IMR-90 (cell line): Measurements from ENCODE around the gene OMD. TPM values are rescaled to one million over a fixed set of nuclear protein-coding genes. Genes with fewer than 3 reads are reported as not detected.

Experiments
- ATAC-seq: fragments of 200-7000 bp; cut with Tn5 transposase; 2 replicates; pipeline ENCODE4 v1.9.1; 2020; ENCODE audit warnings: low read depth, mild to moderate bottlenecking, moderate library complexity
- BruUV-seq: library from RNA; stranded (reverse); fragments of 400-500 nt; replicated peaks from 2 replicates; lab custom pipeline; 2021; lab: Mats Ljungman, UMichigan
- CTCF ChIA-PET: fragments of 300-600 bp; formaldehyde crosslinking; extraction: SDS; loops from one replicate; lab custom pipeline; 2021; ENCODE audit warnings: antibody characterized with exemption; lab: Yijun Ruan, JAX
- POLR2A ChIA-PET: fragments of 300-600 bp; sonication (Branson Sonifier 250); formaldehyde crosslinking; loops from one replicate; lab custom pipeline; 2022; ENCODE audit warnings: antibody characterized with exemption; ENCODE audit not compliant: unreplicated experiment; lab: Charles Lee
- DNase-seq: peaks from one replicate; pipeline ENCODE4 v3.0.0; 2013
- H2AFZ ChIP-seq: replicated peaks from 2 replicates; pipeline ENCODE3; 2013; ENCODE audit warnings: low read length, mild to moderate bottlenecking; ENCODE audit not compliant: poor library complexity
- H2AK5ac ChIP-seq: 2 replicates; pipeline ENCODE4 v1.6.1; 2013; ENCODE audit warnings: low read depth, low read length, inconsistent platforms
- H2AK9ac ChIP-seq: replicated peaks from 2 replicates; pipeline ENCODE3; 2013; ENCODE audit warnings: mild to moderate bottlenecking, low read depth, low read length, moderate library complexity; ENCODE audit not compliant: poor library complexity
- H2BK120ac ChIP-seq: 2 replicates; pipeline ENCODE4 v1.6.1; 2013; ENCODE audit warnings: low read depth, low read length, inconsistent platforms
- H2BK15ac ChIP-seq: 3 replicates; pipeline ENCODE4 v1.6.1; 2013; ENCODE audit warnings: low read depth, low read length, inconsistent platforms
- H2BK20ac ChIP-seq: 2 replicates; pipeline ENCODE4 v1.6.1; 2013; ENCODE audit warnings: low read depth, mild to moderate bottlenecking, inconsistent platforms, low read length, moderate library complexity
- H2BK5ac ChIP-seq: 2 replicates; pipeline ENCODE4 v1.6.1; 2013; ENCODE audit warnings: mild to moderate bottlenecking, low read depth, low read length, inconsistent platforms; ENCODE audit not compliant: poor library complexity, severe bottlenecking
- H3K14ac ChIP-seq: replicated peaks from 2 replicates; pipeline ENCODE4 v1.6.1; 2013; ENCODE audit warnings: low read depth, low read length, inconsistent platforms
- H3K18ac ChIP-seq: 2 replicates; pipeline ENCODE4 v1.6.1; 2013; ENCODE audit warnings: low read depth, low read length, control low read depth
- H3K23ac ChIP-seq: 2 replicates; pipeline ENCODE4 v1.6.1; 2013; ENCODE audit warnings: low read depth, low read length, inconsistent platforms
- H3K27ac ChIP-seq: 2 replicates; pipeline ENCODE4 v1.5.1; 2013; ENCODE audit warnings: mild to moderate bottlenecking, control low read depth, low read length; ENCODE audit not compliant: insufficient read depth
- H3K27me3 ChIP-seq: 2 replicates; pipeline ENCODE4 v1.6.1; 2013; ENCODE audit warnings: low read length; ENCODE audit not compliant: control insufficient read depth, insufficient read depth
- H3K36me3 ChIP-seq: 2 replicates; pipeline ENCODE4 v1.6.1; 2013; ENCODE audit warnings: low read length, mixed read lengths; ENCODE audit not compliant: control insufficient read depth, insufficient read depth
- H3K4ac ChIP-seq: 2 replicates; pipeline ENCODE4 v1.6.1; 2013; ENCODE audit warnings: low read depth, low read length, inconsistent platforms
- H3K4me1 ChIP-seq: 2 replicates; pipeline ENCODE4 v1.6.1; 2013; ENCODE audit warnings: low read length, mixed read lengths; ENCODE audit not compliant: control insufficient read depth, insufficient read depth
- H3K4me2 ChIP-seq: 2 replicates; pipeline ENCODE4 v1.6.1; 2013; ENCODE audit warnings: low read depth, mild to moderate bottlenecking, control low read depth, low read length, moderate library complexity
- H3K4me3 ChIP-seq: 2 replicates; pipeline ENCODE4 v1.5.1; 2013; ENCODE audit warnings: low read depth, mild to moderate bottlenecking, control low read depth, low read length, moderate library complexity; ENCODE audit not compliant: insufficient read depth
- H3K56ac ChIP-seq: 2 replicates; pipeline ENCODE4 v1.6.1; 2013; ENCODE audit warnings: low read length, inconsistent platforms; ENCODE audit not compliant: insufficient read depth; ENCODE audit errors: extremely low read depth
- H3K79me1 ChIP-seq, 2 experiments: 2 replicates each; pipeline ENCODE4 v1.6.1; 2013; ENCODE audit warnings: low read length in 2 of 2, inconsistent platforms in 1 of 2, low read depth in 1 of 2
- H3K9ac ChIP-seq: 2 replicates; pipeline ENCODE4 v1.6.1; 2013; ENCODE audit warnings: low read depth, low read length, control low read depth
- H3K9me1 ChIP-seq: 2 replicates; pipeline ENCODE4 v1.6.1; 2013; ENCODE audit warnings: low read length, inconsistent platforms; ENCODE audit not compliant: insufficient read depth
- H3K9me3 ChIP-seq: 2 replicates; pipeline ENCODE4 v1.6.1; 2013; ENCODE audit warnings: low read length; ENCODE audit not compliant: control insufficient read depth, insufficient read depth
- H4K20me1 ChIP-seq: 2 replicates; pipeline ENCODE4 v1.6.1; 2013; ENCODE audit warnings: low read length, inconsistent platforms; ENCODE audit not compliant: insufficient read depth
- H4K5ac ChIP-seq: 2 replicates; pipeline ENCODE4 v1.6.1; 2013; ENCODE audit warnings: mild to moderate bottlenecking, low read depth, low read length, control low read depth
- H4K8ac ChIP-seq, 2 experiments: 2 replicates each; pipeline ENCODE4 v1.6.1; 2013; ENCODE audit warnings: low read depth in 2 of 2, low read length in 2 of 2, control low read depth in 1 of 2, inconsistent platforms in 1 of 2
- H4K91ac ChIP-seq: 2 replicates; pipeline ENCODE4 v1.6.1; 2013; ENCODE audit warnings: low read depth, low read length, inconsistent platforms; ENCODE audit not compliant: insufficient read depth
- BHLHE40 ChIP-seq: fragments of 150-350 bp; IDR thresholded peaks from 2 replicates; pipeline ENCODE4 v1.6.1; 2016; ENCODE audit warnings: mild to moderate bottlenecking, low read depth, low read length
- MAFK ChIP-seq: IDR thresholded peaks from 2 replicates; pipeline ENCODE4 v1.6.1; 2012; ENCODE audit warnings: low read depth, low read length, improper control_type of control experiment
- MAZ ChIP-seq: IDR thresholded peaks from 2 replicates; pipeline ENCODE4 v1.6.1; 2012; ENCODE audit warnings: low read depth, mild to moderate bottlenecking, low read length, improper control_type of control experiment, moderate library complexity, borderline replicate concordance
- MXI1 ChIP-seq: IDR thresholded peaks from 2 replicates; pipeline ENCODE4 v1.6.1; 2012; ENCODE audit warnings: low read depth, mild to moderate bottlenecking, low read length, moderate library complexity, borderline replicate concordance
- NFE2L2 ChIP-seq: fragments of 150-350 bp; IDR thresholded peaks from 2 replicates; pipeline ENCODE4 v1.6.1; 2016; ENCODE audit warnings: low read depth, mild to moderate bottlenecking, low read length
- POLR2A ChIP-seq: IDR thresholded peaks from 2 replicates; pipeline ENCODE4 v1.6.1; 2012; ENCODE audit warnings: mild to moderate bottlenecking, low read depth, low read length
- RAD21 ChIP-seq: IDR thresholded peaks from 2 replicates; pipeline ENCODE4 v1.6.1; 2012; ENCODE audit warnings: low read length, improper control_type of control experiment
- RCOR1 ChIP-seq: IDR thresholded peaks from 2 replicates; pipeline ENCODE4 v1.6.1; 2012; ENCODE audit warnings: mild to moderate bottlenecking, low read length, improper control_type of control experiment; ENCODE audit not compliant: insufficient replicate concordance
- SMC3 ChIP-seq: fragments of 150-350 bp; IDR thresholded peaks from 2 replicates; pipeline ENCODE4 v1.6.1; 2016; ENCODE audit warnings: low read depth, mild to moderate bottlenecking, antibody characterized with exemption, low read length, moderate library complexity
- USF2 ChIP-seq: fragments of 150-350 bp; IDR thresholded peaks from 2 replicates; pipeline ENCODE4 v1.6.1; 2017; ENCODE audit warnings: mild to moderate bottlenecking, antibody characterized with exemption, low read length, low read depth
- WGBS, 2 experiments: methylation state at CpG; one replicate each; pipeline versions ENCODE4 v1.1.5 to v1.1.7; 2013; ENCODE audit warnings: missing lambda C conversion rate in 2 of 2; ENCODE audit not compliant: insufficient read length in 1 of 2; ENCODE audit errors: extremely low coverage in 2 of 2; 5-methylcytosine and 5-hydroxymethylcytosine counted together
- dilution Hi-C: fragments of 300-500 bp; cut with HindIII; formaldehyde crosslinking; loops from one replicate; pipeline ENCODE4 v1.14.3; 2018; ENCODE audit warnings: low sequenced_read_pairs; ENCODE audit not compliant: unreplicated experiment
- in situ Hi-C: fragments of 300-500 bp; cut with MboI; formaldehyde crosslinking; loops from 3 replicates; pipeline ENCODE4 v1.14.3; 2019; ENCODE audit warnings: low sequenced_read_pairs, inconsistent platforms, mixed read lengths
- intact Hi-C: fragments of 100-400 bp; cut with micrococcal nuclease; formaldehyde crosslinking; loops from 2 replicates; pipeline ENCODE4 v1.10.0; 2022
- polyA plus RNA-seq, 3 experiments: library from polyadenylated mRNA; depleted of rRNA; stranded (reverse); fragments of >200 nt; gene quantifications; 2 replicates each; pipeline ENCODE4 v1.2.3, GENCODE V29; 2012; ENCODE audit warnings: low replicate concordance in 1 of 3
- total RNA-seq: library from RNA; depleted of rRNA; stranded (reverse); fragments of >200 nt; gene quantifications from 2 replicates; pipeline ENCODE4 v1.2.3, GENCODE V29; 2012

OMD gene
- total and polyA plus RNA-seq, 2 of the 4 experiments (the other 2 are of a cell fraction): not detected

GRCh38 chr9:92422611-92423338 lies 1.5 kb downstream of the OMD start:
- Histone ChIP-seq H3K9me1 (peaks cover 2% of the 10 kb centered on the region; the same call in 1 of the 2 replicates), H3K14ac (no peak overlapping the region), H2AK5ac (no peak overlapping the region), H2AK9ac (no peak overlapping the region), H3K79me1 (no peaks in the 10 kb centered on the region), H3K56ac (no peak overlapping the region), H3K23ac (no peak overlapping the region), H3K4me1 (peaks cover 8% of the 10 kb centered on the region), H2BK120ac (no peak overlapping the region), H2BK15ac (no peak overlapping the region), H3K9ac (no peak overlapping the region), H2AFZ (no peak overlapping the region), H2BK5ac (no peak overlapping the region), H3K27me3 (no peaks in the 10 kb centered on the region), H3K9me3 (no peaks in the 10 kb centered on the region), H2BK20ac (no peak overlapping the region), H4K91ac (no peak overlapping the region), H4K20me1 (no peaks in the 10 kb centered on the region), H3K4ac (no peak overlapping the region), H3K36me3 (no peaks in the 10 kb centered on the region), H3K4me3 (no peak overlapping the region), H3K4me2 (no peak overlapping the region), H4K8ac (no peak overlapping the region), H3K27ac (no peak overlapping the region), H3K18ac (no peak overlapping the region), H4K5ac (no peak overlapping the region)
- in situ Hi-C loops (no loop called here), dilution Hi-C loops (no loop called here), intact Hi-C loops (no loop called here)
- DNase-seq: no peak
- POLR2A ChIA-PET: no interaction called here
- WGBS, 2 experiments: 56% methylated on average over 1 of the region's 2 CpGs; no CpG with 5 or more reads in 1 of the 2 experiments
- CTCF ChIA-PET: interaction anchor here (0.5 kb wide), 1 partner anchor 1063 kb away, joined by 3 read pairs; no protein-coding TSS in a partner anchor
- ATAC-seq: no peak; the same call in 1 of the 2 replicates
- no TSS peak for BruUV-seq
- no peak for TF ChIP-seq SMC3
- TF ChIP-seq MAZ: no peak
- no peak for TF ChIP-seq MAFK
- no peak for TF ChIP-seq NFE2L2
- TF ChIP-seq RCOR1: no peak
- TF ChIP-seq MXI1: no peak
- no peak for TF ChIP-seq RAD21
- TF ChIP-seq USF2: no peak
- TF ChIP-seq POLR2A: no peak
- TF ChIP-seq BHLHE40: no peak
